Measurements from ENCODE around the gene HNRNPF. TPM values are rescaled to one million over a fixed set of nuclear protein-coding genes. Genes with fewer than 3 reads are reported as not detected.
"Not testable (repeated sequence)": the region's sequence is repeated elsewhere in the genome, so short reads cannot be mapped to it uniquely, and the experiment has no call there.

Gene HNRNPF
- total RNA-seq, 1 donor from 2014 or later, result 503 TPM

DNA sequence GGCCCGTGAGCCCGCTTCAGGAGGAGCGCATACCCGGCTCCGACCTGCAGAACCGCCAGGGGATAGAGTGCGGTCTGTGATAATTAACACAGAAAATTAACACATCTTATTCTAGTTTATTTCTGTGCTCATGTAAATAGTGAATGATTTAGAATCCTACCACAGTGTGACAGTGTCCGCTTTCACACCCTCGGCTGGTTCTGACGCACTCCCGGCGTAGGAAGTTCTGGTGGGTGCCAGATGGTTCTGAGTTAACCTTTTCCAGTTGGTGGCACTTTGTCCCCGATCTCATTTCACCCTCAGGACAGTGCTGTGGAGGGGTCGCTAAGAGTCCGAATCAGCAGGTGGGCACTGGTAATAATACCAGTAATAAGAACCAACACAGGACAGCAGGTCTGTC, 65.9 kb downstream of the HNRNPF start:
- no peak overlapping the region for H3K27ac Mint-ChIP-seq
- intact Hi-C loops (cut with micrococcal nuclease), result no loop called here
- H3K27me3 Mint-ChIP-seq (ENCODE audit: low read depth), result peaks cover 13% of the 10 kb centered on the region
- H3K36me3 Mint-ChIP-seq (ENCODE audit: low read depth), result no peaks in the 10 kb centered on the region
- no peak overlapping the region for H3K4me3 Mint-ChIP-seq (ENCODE audit: low read depth)
- no peak for DNase-seq (ENCODE audit: low spot score)
- no peaks in the 10 kb centered on the region for H3K9me3 Mint-ChIP-seq
- peaks cover 16% of the 10 kb centered on the region for H3K4me1 Mint-ChIP-seq (ENCODE audit: low read depth)

DNA sequence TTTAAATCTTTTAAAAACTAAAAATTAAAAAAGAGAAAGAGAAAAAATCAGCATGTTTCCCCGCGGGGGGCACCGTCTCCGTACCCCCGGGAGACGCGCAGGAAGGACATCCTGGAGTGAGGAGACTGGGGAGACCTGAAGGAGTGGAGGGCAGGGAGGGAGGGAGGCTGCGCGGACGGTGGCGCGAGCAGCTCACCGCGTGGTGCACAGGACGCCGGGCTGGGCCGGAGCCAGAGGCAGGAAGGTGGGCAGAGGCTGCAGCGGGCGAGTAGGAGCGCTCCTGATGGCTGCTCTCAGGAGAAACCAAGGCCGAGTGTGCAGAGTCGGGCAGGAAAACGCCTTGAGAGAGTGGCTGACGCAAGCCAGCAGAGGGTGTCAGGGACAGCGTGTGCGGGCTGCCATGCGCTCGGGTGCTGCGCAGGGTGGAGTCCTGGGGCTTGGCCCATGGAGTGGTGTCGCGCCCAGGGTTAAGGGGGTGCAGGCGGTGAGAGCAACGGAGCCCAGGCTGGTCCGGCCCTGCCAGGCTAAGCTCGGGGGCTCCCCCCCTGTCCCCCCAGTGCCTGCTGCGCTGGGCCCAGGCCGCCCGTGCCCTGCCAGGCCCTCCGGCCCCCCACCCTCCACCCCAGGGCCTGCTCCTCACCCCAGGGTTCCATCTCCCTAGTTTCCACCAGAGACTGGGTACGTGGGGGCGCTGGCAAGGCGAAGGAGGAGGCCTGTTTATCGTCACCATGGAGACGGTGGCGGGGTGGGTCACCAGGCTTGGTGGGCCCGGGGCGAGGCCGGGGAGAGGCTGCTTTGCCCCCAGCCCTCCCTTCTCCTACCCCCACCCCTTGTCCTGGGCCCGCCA, 66.5 kb downstream of the HNRNPF start:
- peaks cover 13% of the 10 kb centered on the region for H3K4me1 Mint-ChIP-seq (ENCODE audit: low read depth)
- H3K27me3 Mint-ChIP-seq (ENCODE audit: low read depth), result peaks cover 13% of the 10 kb centered on the region
- H3K4me3 Mint-ChIP-seq (ENCODE audit: low read depth), result no peak overlapping the region
- DNase-seq (ENCODE audit: low spot score), result no peak
- no peaks in the 10 kb centered on the region for H3K9me3 Mint-ChIP-seq
- intact Hi-C loops (cut with micrococcal nuclease), result no loop called here
- no peak overlapping the region for H3K27ac Mint-ChIP-seq
- H3K36me3 Mint-ChIP-seq (ENCODE audit: low read depth), result no peaks in the 10 kb centered on the region

DNA sequence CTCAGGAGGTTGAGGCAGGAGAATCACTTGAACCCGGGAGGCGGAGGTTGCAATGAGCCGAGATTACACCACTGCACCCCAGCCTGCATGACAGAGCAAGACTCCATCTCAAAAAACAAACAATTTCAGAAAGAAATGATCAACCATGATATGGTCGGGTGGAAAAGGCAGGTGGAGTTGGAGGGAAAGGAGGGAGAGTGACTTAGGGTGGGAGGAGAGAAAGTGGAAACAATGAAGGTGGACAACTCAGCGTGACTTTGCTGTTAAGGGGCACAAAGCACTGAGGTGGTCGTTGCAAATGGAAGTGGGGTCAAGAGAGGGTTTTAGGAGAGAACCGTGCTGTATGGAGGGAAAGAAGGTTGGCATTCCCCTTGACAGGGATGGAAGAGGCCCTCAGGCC, 67.5 kb downstream of the HNRNPF start:
- intact Hi-C loops (cut with micrococcal nuclease), result no loop called here
- Mint-ChIP-seq H3K4me3 (ENCODE audit: low read depth) (no peak overlapping the region), H3K36me3 (ENCODE audit: low read depth) (no peaks in the 10 kb centered on the region), H3K27me3 (ENCODE audit: low read depth) (peaks cover 15% of the 10 kb centered on the region), H3K4me1 (ENCODE audit: low read depth) (peaks cover 12% of the 10 kb centered on the region), H3K27ac (no peak overlapping the region), H3K9me3 (no peaks in the 10 kb centered on the region)
- DNase-seq (ENCODE audit: low spot score), result no peak

DNA sequence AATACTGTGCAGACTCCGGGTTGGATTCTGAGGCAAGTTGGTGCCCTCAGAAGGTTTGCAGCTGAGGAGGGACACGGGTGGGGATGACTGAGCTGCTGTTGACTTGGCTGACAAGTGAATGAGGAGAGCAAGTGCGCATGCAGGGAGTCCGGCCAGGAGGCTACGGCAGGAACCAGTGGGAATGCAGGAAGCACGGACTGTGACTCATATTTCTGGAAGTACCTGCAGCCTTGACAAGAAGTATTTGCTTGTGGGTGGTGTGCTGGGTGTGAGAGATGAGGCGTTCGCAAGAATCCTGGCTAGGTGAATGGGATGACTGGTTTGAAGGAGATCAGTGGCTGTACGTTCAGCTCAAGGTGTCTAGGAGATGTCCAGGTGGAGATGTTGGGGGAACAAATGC, 68.4 kb downstream of the HNRNPF start:
- Mint-ChIP-seq H3K36me3 (ENCODE audit: low read depth) (no peaks in the 10 kb centered on the region), H3K4me3 (ENCODE audit: low read depth) (no peak overlapping the region), H3K4me1 (ENCODE audit: low read depth) (peaks cover 12% of the 10 kb centered on the region), H3K27ac (no peak overlapping the region), H3K9me3 (no peaks in the 10 kb centered on the region), H3K27me3 (ENCODE audit: low read depth) (peaks cover 15% of the 10 kb centered on the region)
- DNase-seq (ENCODE audit: low spot score), result no peak
- intact Hi-C loops (cut with micrococcal nuclease), result no loop called here

DNA sequence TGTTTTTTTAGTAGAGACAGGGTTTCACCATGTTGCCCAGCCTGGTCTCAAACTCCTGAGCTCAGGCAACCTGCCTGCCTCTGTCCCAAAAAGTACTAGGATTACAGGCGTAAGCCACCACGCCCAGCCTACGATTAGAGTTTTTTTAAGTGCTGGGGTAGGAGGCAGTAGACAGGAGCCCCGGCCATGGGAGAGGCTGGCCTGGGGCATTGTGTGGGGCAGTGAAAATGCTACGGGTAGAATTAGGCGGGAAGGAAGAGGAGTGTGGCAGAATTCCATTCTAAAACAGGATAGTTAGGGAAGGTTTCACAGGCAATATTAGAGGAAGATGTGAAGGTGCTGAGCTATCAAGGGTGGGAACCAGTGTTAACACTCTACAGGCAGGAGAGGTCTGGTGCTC, 68.9 kb downstream of the HNRNPF start:
- Mint-ChIP-seq H3K36me3 (ENCODE audit: low read depth) (no peaks in the 10 kb centered on the region), H3K27ac (no peak overlapping the region), H3K9me3 (no peaks in the 10 kb centered on the region), H3K4me3 (ENCODE audit: low read depth) (no peak overlapping the region), H3K4me1 (ENCODE audit: low read depth) (peaks cover 12% of the 10 kb centered on the region), H3K27me3 (ENCODE audit: low read depth) (peaks cover 15% of the 10 kb centered on the region)
- DNase-seq (ENCODE audit: low spot score), result no peak
- intact Hi-C loops (cut with micrococcal nuclease), result no loop called here

DNA sequence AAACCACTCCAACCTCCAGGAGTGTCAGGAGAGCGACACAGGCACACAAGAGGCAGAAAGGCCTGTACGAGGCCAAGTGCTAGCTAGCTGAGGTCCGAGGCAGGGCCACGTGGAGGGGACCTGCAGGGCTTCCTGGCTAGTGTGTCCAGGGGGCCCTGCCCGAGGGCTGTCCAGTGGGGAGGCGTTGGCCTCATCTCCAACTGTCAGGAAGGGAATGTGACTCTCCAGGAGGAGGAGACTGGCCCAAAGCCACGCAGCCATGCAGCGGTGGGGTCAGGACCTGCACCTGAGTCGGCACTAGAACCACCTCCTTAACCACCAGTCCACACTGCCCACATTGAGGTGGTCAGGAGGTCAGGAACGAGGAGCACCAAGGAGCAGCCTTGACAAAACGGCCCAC, 69.8 kb downstream of the HNRNPF start:
- peaks cover 15% of the 10 kb centered on the region for H3K27me3 Mint-ChIP-seq (ENCODE audit: low read depth)
- H3K27ac Mint-ChIP-seq, result no peak overlapping the region
- intact Hi-C loops (cut with micrococcal nuclease), result no loop called here
- no peak overlapping the region for H3K4me3 Mint-ChIP-seq (ENCODE audit: low read depth)
- no peaks in the 10 kb centered on the region for H3K36me3 Mint-ChIP-seq (ENCODE audit: low read depth)
- H3K9me3 Mint-ChIP-seq, result no peaks in the 10 kb centered on the region
- no peak for DNase-seq (ENCODE audit: low spot score)
- H3K4me1 Mint-ChIP-seq (ENCODE audit: low read depth), result peaks cover 9% of the 10 kb centered on the region

DNA sequence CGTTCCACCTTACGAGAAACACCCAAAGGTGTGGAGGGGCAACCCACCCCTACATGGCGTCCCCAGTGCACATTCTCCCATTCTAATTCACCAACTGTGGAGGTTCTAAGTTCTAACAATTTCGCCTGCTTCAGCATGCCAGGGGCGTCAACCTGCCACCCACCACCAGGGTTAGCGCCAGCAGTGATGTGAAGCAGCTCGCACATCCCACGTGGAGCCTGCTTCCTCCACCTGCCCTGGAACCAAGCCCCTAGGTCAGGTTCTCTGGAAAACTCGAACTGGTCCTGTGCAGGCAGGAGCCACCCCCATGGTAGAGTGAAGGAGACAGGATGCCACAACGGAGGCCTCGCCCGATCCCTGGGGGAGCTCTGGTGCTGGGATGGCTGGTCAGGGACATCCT, 70.9 kb downstream of the HNRNPF start:
- Mint-ChIP-seq H3K27ac (no peak overlapping the region), H3K4me1 (ENCODE audit: low read depth) (peaks cover 10% of the 10 kb centered on the region), H3K9me3 (no peaks in the 10 kb centered on the region), H3K36me3 (ENCODE audit: low read depth) (peaks cover 3% of the 10 kb centered on the region), H3K27me3 (ENCODE audit: low read depth) (peaks cover 15% of the 10 kb centered on the region), H3K4me3 (ENCODE audit: low read depth) (no peak overlapping the region)
- no peak for DNase-seq (ENCODE audit: low spot score)
- intact Hi-C loops (cut with micrococcal nuclease), result no loop called here

DNA sequence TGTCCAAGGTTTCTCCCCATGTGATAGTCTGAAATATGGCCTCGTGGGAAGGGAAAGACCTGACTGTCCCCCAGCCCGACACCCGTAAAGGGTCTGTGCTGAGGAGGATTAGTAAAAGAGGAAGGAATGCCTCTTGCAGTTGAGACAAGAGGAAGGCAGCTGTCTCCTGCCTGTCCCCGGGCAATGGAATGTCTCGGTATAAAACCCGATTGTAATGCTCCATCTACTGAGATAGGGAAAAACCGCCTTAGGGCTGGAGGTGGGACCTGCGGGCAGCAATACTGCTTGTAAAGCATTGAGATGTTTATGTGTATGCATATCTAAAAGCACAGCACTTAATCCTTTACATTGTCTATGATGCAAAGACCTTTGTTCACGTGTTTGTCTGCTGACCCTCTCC, 71.5 kb downstream of the HNRNPF start:
- H3K9me3 Mint-ChIP-seq; H3K4me3 Mint-ChIP-seq (ENCODE audit: low read depth); H3K27ac Mint-ChIP-seq; DNase-seq (ENCODE audit: low spot score); intact Hi-C loops (cut with micrococcal nuclease); H3K36me3 Mint-ChIP-seq (ENCODE audit: low read depth): not testable (repeated sequence)
- peaks cover 15% of the 10 kb centered on the region for H3K27me3 Mint-ChIP-seq (ENCODE audit: low read depth)
- peaks cover 15% of the 10 kb centered on the region for H3K4me1 Mint-ChIP-seq (ENCODE audit: low read depth)

DNA sequence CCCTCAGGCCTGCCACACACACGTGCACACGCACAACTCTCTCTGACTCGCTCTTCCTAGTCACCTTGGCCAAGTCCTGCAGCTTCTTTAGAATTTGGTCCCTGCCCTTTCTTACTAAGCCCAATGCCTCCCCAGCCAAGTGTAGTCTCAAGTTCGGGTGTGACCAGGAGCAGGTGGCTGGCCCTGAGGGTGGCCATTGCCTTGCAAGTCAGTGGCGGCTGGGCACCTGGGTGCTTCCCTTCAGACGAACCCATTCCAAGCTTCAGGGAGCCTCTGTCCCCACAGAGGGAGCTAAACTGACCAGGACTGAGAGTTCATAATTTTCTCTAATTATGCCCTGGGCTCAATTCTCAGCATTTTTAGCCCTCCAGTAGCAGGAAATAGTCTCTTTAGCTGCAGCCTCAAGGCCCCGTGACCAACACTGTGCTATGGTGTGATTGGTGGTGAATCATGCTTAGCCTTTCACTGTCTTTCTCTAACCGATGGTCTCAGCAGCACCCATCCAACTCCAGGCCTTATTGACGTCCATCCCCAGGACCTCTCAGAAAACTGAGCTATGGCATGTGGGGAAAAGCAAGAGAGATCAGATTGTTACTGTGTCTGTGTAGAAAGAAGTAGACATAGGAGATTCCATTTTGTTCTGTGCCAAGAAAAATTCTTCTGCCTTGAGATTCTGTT, 72.2 kb downstream of the HNRNPF start:
- Mint-ChIP-seq H3K27ac (no peak overlapping the region), H3K36me3 (ENCODE audit: low read depth) (peaks cover 4% of the 10 kb centered on the region), H3K9me3 (no peaks in the 10 kb centered on the region), H3K4me3 (ENCODE audit: low read depth) (no peak overlapping the region), H3K4me1 (ENCODE audit: low read depth) (peaks cover 22% of the 10 kb centered on the region), H3K27me3 (ENCODE audit: low read depth) (peaks cover 15% of the 10 kb centered on the region)
- intact Hi-C loops (cut with micrococcal nuclease), result no loop called here
- no peak for DNase-seq (ENCODE audit: low spot score)

DNA sequence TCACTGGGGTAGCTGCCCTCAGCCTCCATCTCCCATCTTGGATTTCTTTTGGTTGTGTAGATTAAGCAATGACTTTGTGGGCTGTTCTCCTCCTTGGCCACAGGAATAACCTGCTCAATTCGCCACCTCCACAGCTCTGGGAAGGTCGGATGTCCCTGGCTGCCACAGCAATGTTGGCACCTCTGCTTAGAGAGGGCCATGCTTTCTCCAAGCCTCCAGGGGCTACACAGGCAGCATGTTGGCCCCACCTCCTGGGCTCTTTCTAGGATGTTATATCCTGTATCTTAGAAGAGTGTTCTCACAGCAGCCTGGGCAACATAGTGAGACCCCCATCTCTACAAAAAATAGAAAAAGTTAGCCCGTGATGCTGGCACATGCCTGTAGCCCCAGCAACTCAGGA, 72.9 kb downstream of the HNRNPF start:
- H3K27me3 Mint-ChIP-seq (ENCODE audit: low read depth), result peaks cover 15% of the 10 kb centered on the region
- H3K4me1 Mint-ChIP-seq (ENCODE audit: low read depth), result peaks cover 25% of the 10 kb centered on the region
- intact Hi-C loops (cut with micrococcal nuclease), result no loop called here
- no peak overlapping the region for H3K4me3 Mint-ChIP-seq (ENCODE audit: low read depth)
- H3K9me3 Mint-ChIP-seq, result no peaks in the 10 kb centered on the region
- H3K27ac Mint-ChIP-seq, result no peak overlapping the region
- DNase-seq (ENCODE audit: low spot score), result no peak
- peaks cover 5% of the 10 kb centered on the region for H3K36me3 Mint-ChIP-seq (ENCODE audit: low read depth)

Other genes with a start within 250 kb of the HNRNPF start
- gene RASGEF1A, start 142.1 kb downstream of the HNRNPF start, total RNA-seq, result 1.1 and 1.6 TPM in 2 replicates
- gene FXYD4, start 37.5 kb downstream of the HNRNPF start, total RNA-seq, result not detected in 2 replicates
- gene ZNF487, start 27.9 kb upstream of the HNRNPF start, total RNA-seq, result 2.0 and 2.2 TPM in 2 replicates
- 0.66 and 0.97 TPM in 2 replicates for gene ZNF239, start 165.4 kb upstream of the HNRNPF start, total RNA-seq
- 5.6 and 6.5 TPM in 2 replicates for gene ZNF485, start 197.3 kb upstream of the HNRNPF start, total RNA-seq
- gene ZNF32, start 239.7 kb upstream of the HNRNPF start, total RNA-seq, result 12.1 and 12.9 TPM in 2 replicates

Measured in activated T-helper 2 cell treated with anti-CD3 and anti-CD28 coated beads, Interferon-gamma antibody, Interleukin-2, Interleukin-4, amounts not matched to agents 10 μg/mL and 5 μg/mL and 100 μg/mL, durations not matched to agents 14 hours and 24 hours and 36 hours (primary cell).